Tongue (tissue), 2 donors: ENCODE results near the gene SEC16B. TPM values are rescaled to one million over a fixed set of nuclear protein-coding genes. Genes with fewer than 3 reads are reported as not detected.
A peak's percentile ranks its signal among the peaks of the same experiment; 100 is the strongest.
"Not testable (repeated sequence)": the region's sequence is repeated elsewhere in the genome, so short reads cannot be mapped to it uniquely, and the experiment has no call there.

ENCODE experiments used
- DNase-seq: peaks from one replicate; pipeline ENCODE4 v3.0.0-alpha.2; 2015
- total RNA-seq: library from RNA; depleted of rRNA; stranded (reverse); fragments of >200 nt; gene quantifications from one replicate; pipeline ENCODE4 v1.2.3, GENCODE V29; 2014

Gene SEC16B
- total RNA-seq: 9.6 TPM

DNA sequence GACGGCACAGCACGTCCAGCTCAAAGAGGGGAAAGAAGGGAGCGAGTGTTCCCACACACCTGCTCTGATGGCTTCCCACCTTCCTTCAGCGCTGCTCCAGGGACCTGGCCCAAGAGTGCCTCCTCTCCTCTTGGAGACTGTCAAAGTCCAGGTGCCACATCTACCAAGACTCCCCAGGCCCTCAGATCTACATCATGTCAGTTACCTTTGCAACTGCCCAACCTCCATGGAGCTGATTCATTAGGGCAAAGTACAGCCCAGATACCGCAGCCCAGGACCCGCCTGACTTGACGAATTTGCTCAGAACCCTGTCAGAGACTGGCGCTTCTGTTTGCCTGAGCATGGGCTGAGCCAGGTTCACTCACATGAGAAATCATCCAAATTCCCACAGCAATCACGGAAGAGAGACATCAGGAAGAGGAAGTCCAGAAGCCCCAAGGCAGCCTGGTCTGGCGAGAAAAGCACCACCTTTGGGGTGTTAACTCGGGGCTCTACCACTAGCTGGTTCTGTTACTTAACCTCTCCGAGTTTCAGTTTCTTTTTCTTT, at the start of gene SEC16B:
Gene SEC16B, minus strand, starts transcription at position 234 of the 547 bp plus-strand sequence. CDS start 2,077 bp downstream, outside the sequence.
- no peak for DNase-seq

DNA sequence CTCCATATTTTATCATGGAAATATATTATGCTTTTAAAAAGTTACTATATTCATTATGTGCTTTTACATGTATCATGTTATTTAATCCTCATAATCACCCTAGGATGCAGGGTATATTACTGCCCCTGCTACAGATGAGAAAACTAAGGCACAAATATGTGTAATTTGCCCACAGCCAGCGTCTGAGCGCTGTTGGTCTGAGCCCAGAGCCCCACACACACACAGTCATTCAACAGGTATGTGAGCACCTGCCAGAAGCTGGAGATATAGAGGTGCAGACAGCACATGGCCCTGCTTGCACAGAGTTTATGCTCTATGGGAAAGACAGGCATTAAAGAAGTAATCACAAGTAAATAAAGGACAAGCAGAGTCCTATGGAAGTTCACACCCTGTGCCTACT, 49.8 kb upstream of the SEC16B start:
- no peak for DNase-seq

- no peak for DNase-seq
These were observed 49.4 kb upstream of the SEC16B start for GRCh38 chr1:178019208-178019607.

- no peak for DNase-seq
These were observed 47.7 kb upstream of the SEC16B start for GRCh38 chr1:178017517-178017916.

GRCh38 chr1:178011864-178012503, 42.1 kb upstream of the SEC16B start:
- no peak for DNase-seq

DNA sequence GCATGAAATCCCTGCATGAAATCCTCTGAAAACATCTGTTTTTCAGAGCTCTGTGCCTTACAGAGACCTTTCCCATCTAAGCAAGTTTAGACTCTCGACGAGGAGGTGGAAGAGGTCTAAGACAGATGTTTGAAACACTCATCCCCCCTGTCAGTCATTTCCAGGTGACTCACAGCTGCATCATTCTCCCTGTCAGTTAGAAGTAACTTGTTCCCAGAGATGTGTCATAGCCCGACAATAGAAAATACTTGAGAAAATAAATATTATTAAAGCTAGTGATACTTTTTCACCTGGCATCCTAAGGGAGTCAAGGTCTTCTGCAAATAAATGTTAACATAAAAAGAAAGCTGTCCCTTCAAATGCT, 41.6 kb upstream of the SEC16B start:
- no peak for DNase-seq

GRCh38 chr1:178010674-178011464, 41.0 kb upstream of the SEC16B start:
- peak; percentile 23 for DNase-seq

DNA sequence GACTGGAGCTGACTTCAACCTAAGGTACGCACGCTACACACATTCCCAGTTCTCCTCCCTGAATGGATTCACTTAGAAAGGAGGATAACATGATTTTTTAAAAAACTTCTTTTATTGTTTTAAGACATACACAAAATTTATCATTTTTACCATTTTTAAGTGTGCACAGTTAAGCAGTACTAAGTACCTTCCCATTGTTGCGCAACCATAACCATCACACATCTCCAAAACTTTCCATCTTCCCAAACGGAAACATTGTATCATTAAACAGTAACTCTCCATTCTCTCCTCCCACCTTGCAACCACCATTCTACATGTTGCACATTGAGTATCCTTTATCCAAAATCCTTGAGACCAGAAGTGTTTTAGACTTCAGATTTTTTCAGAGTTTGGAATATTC, 36.2 kb upstream of the SEC16B start:
- DNase-seq: no peak

GRCh38 chr1:178005450-178005849, 35.6 kb upstream of the SEC16B start:
- DNase-seq: no peak

GRCh38 chr1:178004926-178005391, 35.1 kb upstream of the SEC16B start:
- DNase-seq: no peak

GRCh38 chr1:177998696-177999631, 29.1 kb upstream of the SEC16B start:
- no peak for DNase-seq

GRCh38 chr1:177996957-177997356, 27.1 kb upstream of the SEC16B start:
- DNase-seq: no peak

- no peak for DNase-seq
These were observed 25.5 kb upstream of the SEC16B start for GRCh38 chr1:177995369-177995768.

DNA sequence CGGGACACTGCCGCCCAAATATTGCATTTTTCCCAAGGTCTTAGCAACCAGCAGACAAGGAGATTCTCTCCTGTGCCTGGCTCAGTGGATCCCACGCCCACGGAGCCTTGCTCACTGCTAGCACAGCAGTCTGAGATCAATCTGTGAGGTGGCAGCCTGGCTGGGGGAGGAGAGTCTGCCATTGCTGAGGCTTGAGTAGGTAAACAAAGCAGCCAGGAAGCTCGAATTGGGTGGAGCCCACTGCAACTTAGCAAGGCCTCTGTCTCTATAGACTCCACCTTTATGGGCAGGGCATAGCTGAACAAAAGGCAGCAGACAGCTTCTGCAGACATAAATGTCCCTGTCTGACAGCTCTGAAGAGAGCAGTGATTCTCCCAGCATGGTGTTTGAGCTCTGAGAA, 16.4 kb upstream of the SEC16B start:
- not testable (repeated sequence) for DNase-seq

DNA sequence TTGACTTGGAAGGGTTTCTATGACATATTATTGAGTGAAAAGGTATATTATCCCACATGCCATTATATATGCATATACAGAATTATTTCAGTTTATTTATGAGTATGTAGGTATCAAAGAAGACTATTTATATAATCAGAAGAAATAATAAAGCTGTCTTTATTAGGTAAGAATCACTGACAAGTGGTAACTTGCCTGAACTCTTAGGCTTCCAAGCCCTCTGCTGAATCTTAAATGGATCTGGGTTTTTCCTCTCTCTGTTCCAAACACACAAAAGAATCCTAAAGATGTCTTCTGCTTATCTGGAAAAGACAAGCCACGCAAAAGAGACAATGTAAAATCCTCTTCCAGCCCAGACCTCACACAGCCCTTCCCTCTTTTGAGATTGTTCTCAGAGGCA, 14.9 kb upstream of the SEC16B start:
- no peak for DNase-seq

- DNase-seq: peak; percentile 96
These were observed 14.3 kb upstream of the SEC16B start for GRCh38 chr1:177984136-177984525.

- peak; percentile 91 for DNase-seq
These were observed 13.8 kb upstream of the SEC16B start for GRCh38 chr1:177983482-177984135.

DNA sequence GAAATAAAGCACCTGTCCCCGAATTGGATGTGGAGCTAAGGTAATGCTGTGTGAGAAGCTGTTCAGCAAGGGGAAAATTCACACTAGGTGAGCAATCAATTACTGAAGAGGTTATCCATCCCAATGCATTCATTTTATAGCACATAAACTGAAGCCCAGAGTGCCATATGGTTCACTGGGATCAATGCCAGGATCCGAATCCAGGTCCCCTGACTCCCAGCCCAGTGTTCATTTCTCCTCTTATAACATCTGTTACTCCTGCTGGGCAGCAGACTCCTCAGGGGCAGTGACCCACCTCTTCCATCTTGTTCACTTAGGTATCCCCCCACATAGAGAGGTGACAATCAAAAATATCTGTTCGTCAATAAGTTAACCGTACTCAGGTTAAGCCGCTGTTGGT, 13.2 kb upstream of the SEC16B start:
- DNase-seq: peak; percentile 63

DNA sequence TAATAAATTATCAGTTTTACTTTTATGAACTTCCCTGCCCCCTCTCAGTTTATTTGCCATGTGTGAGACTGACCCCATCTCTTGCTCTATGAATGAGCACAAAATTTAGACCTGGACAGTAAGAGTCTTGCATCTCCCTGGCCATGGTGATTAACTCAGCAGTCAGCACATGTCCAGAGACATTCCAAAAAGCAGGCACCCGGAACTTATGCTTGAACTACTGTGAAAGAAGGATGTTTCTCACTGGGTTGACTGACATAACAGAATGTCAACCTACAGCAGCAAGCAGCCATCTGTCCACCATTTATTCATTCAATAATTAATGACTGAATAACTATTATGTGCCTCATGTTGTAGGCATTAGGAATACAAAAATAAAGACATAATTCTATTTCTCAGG, 11.3 kb upstream of the SEC16B start:
- DNase-seq: no peak

DNA sequence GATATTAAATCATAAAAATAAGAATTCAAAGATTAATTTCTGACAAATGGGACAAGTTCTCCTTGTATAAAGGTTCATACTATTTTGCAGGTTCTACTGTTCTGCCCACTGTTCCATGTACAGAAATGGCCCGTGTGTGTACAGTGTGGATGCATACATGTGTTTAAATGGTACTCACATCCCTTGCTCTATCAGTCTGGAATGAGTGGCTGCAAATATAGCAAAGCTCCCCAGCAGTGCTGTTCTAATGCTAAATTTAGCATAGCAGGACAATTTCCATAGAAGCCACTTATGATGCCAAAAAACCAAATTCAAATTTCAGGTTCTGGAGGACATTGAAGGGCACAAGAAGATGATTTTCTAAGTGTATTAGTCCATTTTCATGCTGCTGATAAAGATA, 9.4 kb upstream of the SEC16B start:
- DNase-seq: no peak

- DNase-seq: no peak
These were observed 8.7 kb upstream of the SEC16B start for GRCh38 chr1:177978530-177978929.

GRCh38 chr1:177977141-177977540, 7.3 kb upstream of the SEC16B start:
- no peak for DNase-seq
